Progenitor cell of endocrine pancreas (in vitro differentiated cells): ENCODE measurements around the gene FCAMR. TPM values are rescaled to one million over a fixed set of nuclear protein-coding genes. Genes with fewer than 3 reads are reported as not detected.
A peak's percentile ranks its signal among the peaks of the same experiment; 100 is the strongest.

Experiments
- DNase-seq: peaks from one replicate; pipeline ENCODE4 v3.0.0; 2021; ENCODE audit warnings: low spot score; ENCODE audit not compliant: unreplicated experiment
- H3K27ac Mint-ChIP-seq: 2 replicates; pipeline ENCODE4 v1.8.0; 2021; ENCODE audit warnings: mild to moderate bottlenecking, moderate library complexity, mixed read lengths
- H3K27me3 Mint-ChIP-seq: 2 replicates; pipeline ENCODE4 v1.8.0; 2021; ENCODE audit warnings: mixed read lengths
- H3K36me3 Mint-ChIP-seq: 2 replicates; pipeline ENCODE4 v1.8.0; 2022; ENCODE audit warnings: mixed read lengths; ENCODE audit not compliant: insufficient read depth
- H3K4me1 Mint-ChIP-seq: 2 replicates; pipeline ENCODE4 v1.8.0; 2021; ENCODE audit warnings: low read depth, mixed read lengths
- H3K4me3 Mint-ChIP-seq: 2 replicates; pipeline ENCODE4 v1.8.0; 2021; ENCODE audit warnings: low read depth, mild to moderate bottlenecking, moderate library complexity, mixed read lengths
- H3K9me3 Mint-ChIP-seq: 2 replicates; pipeline ENCODE4 v1.8.0; 2021; ENCODE audit warnings: low read depth, mixed read lengths
- total RNA-seq: library from RNA; stranded (reverse); gene quantifications from 2 replicates; pipeline ENCODE4 v1.2.1, GENCODE V29; 2021
- TF ChIP-seq, protein P1 (sequence below): fragments of 200-600 bp; sonication (generic); IDR thresholded peaks from one replicate; pipeline ENCODE4 v1.5.0; 2021; ENCODE audit warnings: antibody characterized with exemption, mild to moderate bottlenecking; ENCODE audit not compliant: unreplicated experiment

Gene FCAMR
- total RNA-seq, 1 donor from 2014 or later, result not detected

DNA sequence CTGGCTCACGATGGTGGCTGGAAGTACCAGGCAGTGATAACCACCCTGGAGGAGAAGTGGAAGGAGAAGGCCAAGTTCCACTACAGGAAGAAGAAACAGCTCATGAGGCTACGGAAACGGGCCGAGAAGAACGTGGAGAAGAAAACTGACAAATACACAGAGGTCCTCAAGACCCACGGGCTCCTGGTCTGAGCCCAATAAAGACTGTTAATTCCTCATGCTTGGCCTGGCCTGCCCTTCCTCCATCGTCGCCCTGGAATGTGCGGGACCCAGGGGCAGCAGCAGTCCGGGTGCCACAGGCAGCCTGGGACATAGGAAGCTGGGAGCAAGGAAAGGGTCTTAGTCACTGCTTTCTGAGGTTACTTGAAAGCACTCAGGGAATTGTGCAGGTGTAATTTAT, 62.2 kb downstream of the FCAMR start:
- H3K36me3 Mint-ChIP-seq, result no peaks in the 10 kb centered on the region
- H3K4me3 Mint-ChIP-seq, result peak overlapping the region; percentile 39
- TF ChIP-seq, protein P1, sequence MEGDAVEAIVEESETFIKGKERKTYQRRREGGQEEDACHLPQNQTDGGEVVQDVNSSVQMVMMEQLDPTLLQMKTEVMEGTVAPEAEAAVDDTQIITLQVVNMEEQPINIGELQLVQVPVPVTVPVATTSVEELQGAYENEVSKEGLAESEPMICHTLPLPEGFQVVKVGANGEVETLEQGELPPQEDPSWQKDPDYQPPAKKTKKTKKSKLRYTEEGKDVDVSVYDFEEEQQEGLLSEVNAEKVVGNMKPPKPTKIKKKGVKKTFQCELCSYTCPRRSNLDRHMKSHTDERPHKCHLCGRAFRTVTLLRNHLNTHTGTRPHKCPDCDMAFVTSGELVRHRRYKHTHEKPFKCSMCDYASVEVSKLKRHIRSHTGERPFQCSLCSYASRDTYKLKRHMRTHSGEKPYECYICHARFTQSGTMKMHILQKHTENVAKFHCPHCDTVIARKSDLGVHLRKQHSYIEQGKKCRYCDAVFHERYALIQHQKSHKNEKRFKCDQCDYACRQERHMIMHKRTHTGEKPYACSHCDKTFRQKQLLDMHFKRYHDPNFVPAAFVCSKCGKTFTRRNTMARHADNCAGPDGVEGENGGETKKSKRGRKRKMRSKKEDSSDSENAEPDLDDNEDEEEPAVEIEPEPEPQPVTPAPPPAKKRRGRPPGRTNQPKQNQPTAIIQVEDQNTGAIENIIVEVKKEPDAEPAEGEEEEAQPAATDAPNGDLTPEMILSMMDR, result no peak
- H3K4me1 Mint-ChIP-seq, result peaks cover 4% of the 10 kb centered on the region
- DNase-seq, result no peak
- no peaks in the 10 kb centered on the region for H3K9me3 Mint-ChIP-seq
- peaks cover 83% of the 10 kb centered on the region for H3K27me3 Mint-ChIP-seq
- no peak overlapping the region for H3K27ac Mint-ChIP-seq

Other genes with a start within 250 kb of the FCAMR start
- not detected in 2 replicates for gene IL19, start 199.7 kb downstream of the FCAMR start, total RNA-seq
- gene IL10, start 198.0 kb downstream of the FCAMR start, total RNA-seq, result not detected in 2 replicates
- not detected in 2 replicates for gene IL20, start 104.8 kb downstream of the FCAMR start, total RNA-seq
- gene IL24, start 73.0 kb downstream of the FCAMR start, total RNA-seq, result not detected in 2 replicates
- gene FCMR, start 48.5 kb downstream of the FCAMR start, total RNA-seq, result not detected in 2 replicates
- not detected in 2 replicates for gene PIGR, start 24.0 kb downstream of the FCAMR start, total RNA-seq
- 31.3 and 31.9 TPM in 2 replicates for gene C1orf116, start 62.3 kb upstream of the FCAMR start, total RNA-seq
- 8.7 and 8.8 TPM in 2 replicates for gene YOD1, start 80.7 kb upstream of the FCAMR start, total RNA-seq
- gene PFKFB2, start 82.8 kb upstream of the FCAMR start, total RNA-seq, result 9.6 and 10.6 TPM in 2 replicates
- gene C4BPB, start 118.4 kb upstream of the FCAMR start, total RNA-seq, result not detected in 2 replicates
- gene C4BPA, start 133.8 kb upstream of the FCAMR start, total RNA-seq, result not detected in 2 replicates